Stimulated activated CD8-positive, alpha-beta memory T cell treated with anti-CD3 and anti-CD28 coated beads, Interleukin-15, amount 100 ng/mL, for 48 hours (primary cell): ENCODE measurements around the gene HPGDS.

ENCODE experiments used
- DNase-seq, 2 donors: peaks; one replicate each; pipeline ENCODE4 v3.0.0-alpha.2; 2020; ENCODE audit warnings: low read depth in 2 of 2

HPGDS gene

DNA sequence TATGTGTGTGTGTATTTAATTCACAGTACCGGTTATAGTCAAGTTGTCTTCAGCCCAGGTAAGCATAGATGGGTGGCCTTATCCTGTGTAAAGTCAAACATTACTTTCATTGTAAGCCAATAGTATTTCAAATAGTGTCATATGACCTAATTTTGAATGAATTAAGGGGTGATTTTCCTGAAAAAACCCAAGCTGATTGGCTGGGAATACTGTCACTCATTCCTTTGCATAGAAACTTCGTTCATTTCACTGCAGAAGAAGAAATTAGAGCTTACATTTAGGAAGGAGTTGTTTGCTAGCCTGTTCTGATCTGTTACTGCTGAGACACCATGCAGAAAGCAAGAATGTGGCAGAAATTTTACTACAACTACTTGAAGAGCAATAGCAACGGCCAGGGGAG is 89.6 kb downstream of the HPGDS start:
- no peak for DNase-seq

GRCh38 chr4:94251094-94251493 is 91.5 kb downstream of the HPGDS start:
- no peak for DNase-seq
